Airway epithelial cell (primary cell): Measurements from ENCODE around the gene SMTN. TPM values are rescaled to one million over a fixed set of nuclear protein-coding genes. Genes with fewer than 3 reads are reported as not detected.

Experiments used
- total RNA-seq: library from RNA; depleted of rRNA; stranded (reverse); fragments of >200 nt; gene quantifications from 2 replicates; pipeline ENCODE4 v1.2.3, GENCODE V29; 2015

The SMTN gene
- 180 and 218 TPM in 2 replicates for total RNA-seq

DNA sequence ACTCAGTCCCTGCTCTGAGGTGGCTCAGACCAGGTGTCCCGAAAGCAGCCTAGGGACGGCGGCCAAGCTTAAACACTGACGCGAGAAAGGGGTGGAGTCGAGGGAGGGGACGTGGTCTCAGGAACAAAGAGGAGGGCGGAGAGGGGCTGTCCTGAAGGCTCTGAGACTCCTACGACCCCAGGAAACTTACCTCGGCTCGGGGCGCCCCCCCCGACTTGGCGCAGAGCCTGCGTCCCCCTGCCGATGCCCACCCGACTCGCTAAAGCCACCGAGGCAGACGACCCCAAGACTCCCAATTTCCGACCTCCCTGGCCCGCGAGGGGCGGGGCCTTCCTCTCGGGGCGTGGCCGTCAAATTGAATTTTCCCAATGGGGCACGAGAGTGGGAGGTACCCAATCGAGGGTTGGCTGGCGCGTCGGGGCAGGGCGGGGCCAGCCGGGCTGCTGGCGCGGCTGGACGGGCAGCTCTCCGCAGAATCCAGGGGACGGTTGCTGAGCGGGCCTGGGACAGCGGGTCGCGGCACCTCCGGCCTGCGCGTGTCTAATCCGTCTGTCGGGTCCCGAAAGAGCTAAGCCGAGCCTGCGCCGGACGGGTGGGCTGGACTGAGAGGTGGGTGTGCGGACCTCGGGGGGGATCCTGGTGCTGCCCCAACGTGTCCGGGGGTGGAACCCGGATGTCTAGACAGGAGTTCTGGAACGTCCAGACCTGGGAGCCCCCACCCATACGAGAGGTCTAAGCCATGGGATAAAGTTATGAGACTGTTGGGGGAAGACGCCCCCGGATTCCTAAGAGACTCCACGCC, at the start of gene SMTN:
SMTN (plus strand) TSS at position 471 of the 802 bp plus-strand sequence. CDS start 1,941 bp downstream, outside the sequence.

GRCh38 chr22:31107178-31107893, 26.2 kb downstream of the SMTN start, which contains the start of gene SELENOM:
Gene SELENOM (minus strand): TSS chr22:31107568. CDS start chr22:31107505, 63 bp downstream.

GRCh38 chr22:31122532-31123291, 41.6 kb downstream of the SMTN start, which contains the start of gene INPP5J:
Gene INPP5J (plus strand): TSS chr22:31122966. CDS start chr22:31123015, 49 bp downstream.

GRCh38 chr22:31139866-31140716, 59.0 kb downstream of the SMTN start, which contains the start of gene PLA2G3:
Gene PLA2G3 (minus strand): TSS chr22:31140508. CDS start chr22:31140354, 154 bp downstream.

Other genes with a start within 250 kb of the SMTN start
- 7.3 and 10.6 TPM in 2 replicates for gene MORC2, start 112.5 kb upstream of the SMTN start, total RNA-seq
- gene TUG1, start 112.1 kb upstream of the SMTN start, total RNA-seq: 29.3 and 36.5 TPM in 2 replicates
- gene SELENOM, start 26.2 kb downstream of the SMTN start, total RNA-seq: 31.0 and 49.9 TPM in 2 replicates
- 2.2 and 2.4 TPM in 2 replicates for gene INPP5J, start 41.6 kb downstream of the SMTN start, total RNA-seq
- 2.8 and 3.4 TPM in 2 replicates for gene PLA2G3, start 59.2 kb downstream of the SMTN start, total RNA-seq
- gene RNF185, start 78.9 kb downstream of the SMTN start, total RNA-seq: 16.1 and 22.3 TPM in 2 replicates
- 103 and 132 TPM in 2 replicates for gene LIMK2, start 131.0 kb downstream of the SMTN start, total RNA-seq
- gene PIK3IP1, start 211.2 kb downstream of the SMTN start, total RNA-seq: 22.2 and 25.8 TPM in 2 replicates